IPS-20b (cell line): ENCODE data around the gene SLC17A4.

Experiments
- H3K27ac ChIP-seq: one replicate; pipeline ENCODE4 v1.5.1; 2013; ENCODE audit warnings: low read length
- H3K27me3 ChIP-seq: 2 replicates; pipeline ENCODE4 v1.6.1; 2013; ENCODE audit warnings: mild to moderate bottlenecking, low read length, inconsistent platforms; ENCODE audit not compliant: insufficient read depth
- H3K36me3 ChIP-seq: 2 replicates; pipeline ENCODE4 v1.6.1; 2013; ENCODE audit warnings: low read depth, mild to moderate bottlenecking, inconsistent platforms, low read length, moderate library complexity; ENCODE audit not compliant: insufficient read depth
- H3K4me1 ChIP-seq: 2 replicates; pipeline ENCODE4 v1.6.1; 2013; ENCODE audit warnings: mild to moderate bottlenecking, control low read depth, inconsistent platforms, low read length, moderate library complexity; ENCODE audit not compliant: insufficient read depth
- H3K4me3 ChIP-seq: 2 replicates; pipeline ENCODE4 v1.5.1; 2013; ENCODE audit warnings: mild to moderate bottlenecking, low read length, inconsistent platforms
- H3K9ac ChIP-seq: 2 replicates; pipeline ENCODE4 v1.6.1; 2013; ENCODE audit warnings: low read depth, mild to moderate bottlenecking, inconsistent platforms, low read length, moderate library complexity
- H3K9me3 ChIP-seq: 2 replicates; pipeline ENCODE4 v1.6.1; 2013; ENCODE audit warnings: mild to moderate bottlenecking, low read depth, low read length, inconsistent platforms; ENCODE audit not compliant: insufficient read depth

SLC17A4 gene, protein sequence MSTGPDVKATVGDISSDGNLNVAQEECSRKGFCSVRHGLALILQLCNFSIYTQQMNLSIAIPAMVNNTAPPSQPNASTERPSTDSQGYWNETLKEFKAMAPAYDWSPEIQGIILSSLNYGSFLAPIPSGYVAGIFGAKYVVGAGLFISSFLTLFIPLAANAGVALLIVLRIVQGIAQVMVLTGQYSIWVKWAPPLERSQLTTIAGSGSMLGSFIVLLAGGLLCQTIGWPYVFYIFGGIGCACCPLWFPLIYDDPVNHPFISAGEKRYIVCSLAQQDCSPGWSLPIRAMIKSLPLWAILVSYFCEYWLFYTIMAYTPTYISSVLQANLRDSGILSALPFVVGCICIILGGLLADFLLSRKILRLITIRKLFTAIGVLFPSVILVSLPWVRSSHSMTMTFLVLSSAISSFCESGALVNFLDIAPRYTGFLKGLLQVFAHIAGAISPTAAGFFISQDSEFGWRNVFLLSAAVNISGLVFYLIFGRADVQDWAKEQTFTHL

GRCh38 chr6:25754535-25754934 is at the start of gene SLC17A4:
Gene SLC17A4 (plus strand): TSS chr6:25754742. CDS start chr6:25761963, 7,221 bp downstream.
- no peaks in the 10 kb centered on the region for H3K4me1 ChIP-seq
- H3K27ac ChIP-seq = no peak within 1 kb of the TSS
- no peaks in the 10 kb centered on the region for H3K27me3 ChIP-seq
- H3K36me3 ChIP-seq = no peaks in the 10 kb centered on the region
- H3K9ac ChIP-seq = no peak within 1 kb of the TSS
- H3K9me3 ChIP-seq = no peaks in the 10 kb centered on the region
- H3K4me3 ChIP-seq = no peak within 1 kb of the TSS

DNA sequence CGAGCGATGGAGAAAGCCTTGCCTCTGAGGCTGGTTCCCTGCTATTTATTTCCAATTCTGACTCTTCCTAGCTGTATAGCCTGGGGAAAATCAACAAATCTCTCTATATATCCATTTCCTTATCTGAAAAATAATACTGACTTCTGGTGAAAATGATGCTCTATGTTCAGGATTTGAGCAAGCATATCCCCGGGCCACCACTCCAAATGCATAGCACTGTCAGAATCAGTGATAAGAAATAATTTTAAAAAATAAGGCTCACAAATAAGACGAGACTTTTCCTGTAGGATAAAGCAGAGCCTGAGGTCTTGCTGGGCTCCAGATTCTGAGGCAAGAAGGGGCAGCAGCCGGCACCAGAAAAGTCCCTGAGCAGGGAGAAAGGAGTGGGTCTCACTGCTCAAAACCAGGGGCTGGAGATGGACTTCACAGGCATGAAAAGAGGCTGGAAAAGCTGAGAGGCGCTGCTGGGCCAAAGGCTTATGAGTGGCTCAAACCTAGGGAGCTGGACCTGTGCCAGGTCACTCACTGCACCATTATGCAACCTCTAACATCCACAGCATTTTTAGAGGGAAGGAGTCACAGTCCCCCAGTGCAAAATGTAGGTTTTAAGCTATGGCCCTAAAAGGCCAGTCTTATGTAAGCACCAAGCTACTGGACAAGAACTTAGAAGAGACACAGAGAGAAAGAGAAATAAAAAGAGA is 48.1 kb upstream of the SLC17A4 start:
- H3K9ac ChIP-seq = no peak overlapping the region
- H3K27ac ChIP-seq = no peak overlapping the region
- H3K9me3 ChIP-seq = no peaks in the 10 kb centered on the region
- H3K4me1 ChIP-seq = no peaks in the 10 kb centered on the region
- H3K4me3 ChIP-seq = no peak overlapping the region
- H3K36me3 ChIP-seq = no peaks in the 10 kb centered on the region
- H3K27me3 ChIP-seq = no peaks in the 10 kb centered on the region

DNA sequence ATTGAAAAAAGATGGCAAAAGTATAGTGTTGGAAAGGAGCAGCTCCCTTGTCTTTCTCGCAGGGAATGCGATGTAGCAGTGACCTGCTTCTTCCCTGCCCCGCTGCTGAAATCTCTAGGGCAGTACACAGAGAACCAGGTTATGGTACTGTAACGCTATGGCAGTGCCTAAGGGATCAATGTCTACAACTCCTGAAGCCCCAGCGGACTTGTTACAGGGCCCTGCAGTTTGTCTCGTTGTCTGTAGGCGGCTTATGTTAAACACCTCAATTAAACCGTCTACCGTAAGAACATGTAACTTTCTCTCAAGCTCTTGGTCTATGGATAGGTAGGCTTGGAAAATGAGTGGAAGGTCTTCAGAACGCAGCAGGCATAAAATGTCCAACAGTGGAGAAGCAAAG is 44.8 kb upstream of the SLC17A4 start:
- Histone ChIP-seq H3K27me3 (no peaks in the 10 kb centered on the region), H3K4me3 (no peak overlapping the region), H3K36me3 (no peaks in the 10 kb centered on the region), H3K4me1 (no peaks in the 10 kb centered on the region), H3K9ac (no peak overlapping the region), H3K27ac (no peak overlapping the region), H3K9me3 (no peaks in the 10 kb centered on the region)

- Histone ChIP-seq H3K4me1 (no peaks in the 10 kb centered on the region), H3K27ac (no peak overlapping the region), H3K9ac (no peak overlapping the region), H3K27me3 (no peaks in the 10 kb centered on the region), H3K9me3 (no peaks in the 10 kb centered on the region), H3K36me3 (no peaks in the 10 kb centered on the region), H3K4me3 (no peak overlapping the region)
Measured at GRCh38 chr6:25710287-25710686, 44.3 kb upstream of the SLC17A4 start.

- Histone ChIP-seq H3K9me3 (no peaks in the 10 kb centered on the region), H3K36me3 (no peaks in the 10 kb centered on the region), H3K4me3 (no peak overlapping the region), H3K27me3 (no peaks in the 10 kb centered on the region), H3K4me1 (no peaks in the 10 kb centered on the region), H3K9ac (no peak overlapping the region), H3K27ac (no peak overlapping the region)
Measured at GRCh38 chr6:25713824-25714223, 40.7 kb upstream of the SLC17A4 start.

DNA sequence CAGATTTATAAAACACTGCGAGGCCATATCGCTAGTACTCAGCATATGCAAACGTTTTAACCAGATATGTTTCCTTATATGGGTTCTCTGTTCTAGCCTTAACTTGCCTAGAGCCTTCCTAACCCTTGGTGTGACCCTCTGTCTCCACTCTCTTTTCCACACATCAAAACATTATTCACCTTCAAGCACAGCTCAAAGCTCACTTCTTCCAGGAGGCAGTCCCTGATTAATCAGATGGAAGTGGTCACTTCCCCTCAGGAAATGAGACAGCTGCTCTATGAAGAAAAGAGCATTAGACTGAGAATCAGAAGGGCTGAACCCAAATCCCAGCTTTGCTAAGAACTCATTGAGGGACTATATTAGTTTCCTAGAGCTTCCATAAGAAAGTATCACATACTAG is 39.8 kb upstream of the SLC17A4 start:
- Histone ChIP-seq H3K27me3 (no peaks in the 10 kb centered on the region), H3K4me3 (no peak overlapping the region), H3K27ac (no peak overlapping the region), H3K9ac (no peak overlapping the region), H3K9me3 (no peaks in the 10 kb centered on the region), H3K4me1 (no peaks in the 10 kb centered on the region), H3K36me3 (no peaks in the 10 kb centered on the region)

GRCh38 chr6:25715794-25716193 is 38.7 kb upstream of the SLC17A4 start:
- Histone ChIP-seq H3K9me3 (no peaks in the 10 kb centered on the region), H3K27ac (no peak overlapping the region), H3K4me3 (no peak overlapping the region), H3K36me3 (no peaks in the 10 kb centered on the region), H3K9ac (no peak overlapping the region), H3K4me1 (no peaks in the 10 kb centered on the region), H3K27me3 (no peaks in the 10 kb centered on the region)

DNA sequence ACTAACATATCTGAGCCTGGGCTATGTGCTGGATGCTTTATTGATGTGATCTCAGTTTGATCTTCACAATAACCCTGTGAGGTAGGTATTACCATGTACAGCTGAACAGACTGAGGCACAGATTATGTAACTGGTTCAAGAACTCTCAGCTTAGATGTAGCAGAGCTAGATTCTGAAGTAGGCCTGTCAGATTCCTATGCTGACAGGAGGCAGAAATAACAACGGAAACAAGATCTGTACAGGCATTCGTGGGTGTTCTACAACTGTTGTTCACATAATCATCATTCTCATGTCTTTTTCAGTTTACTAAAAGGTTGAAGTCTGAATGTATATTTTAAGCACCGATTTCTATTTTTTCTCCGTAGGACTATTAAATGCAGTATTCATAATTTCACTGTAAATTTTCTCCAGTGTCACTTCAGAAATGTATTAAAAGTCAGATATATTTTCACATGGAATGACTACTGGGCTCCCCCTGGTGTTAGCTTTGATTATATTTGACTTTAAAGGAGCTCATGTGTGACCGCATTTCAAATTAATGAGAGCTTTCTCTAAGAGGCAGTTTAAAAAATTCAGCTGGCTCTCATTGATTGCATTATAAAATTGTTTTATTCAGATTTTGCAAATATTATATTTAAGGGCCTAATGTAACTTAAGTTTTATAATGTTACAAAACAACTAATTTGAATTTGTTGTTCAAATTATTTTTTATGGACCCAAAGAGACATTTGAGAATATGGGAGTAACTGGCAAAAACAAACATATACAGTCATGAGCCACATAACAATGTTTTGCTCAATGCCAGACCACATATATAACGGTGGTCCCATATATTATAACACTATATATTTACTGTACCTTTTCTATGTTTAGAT is 36.4 kb upstream of the SLC17A4 start:
- Histone ChIP-seq H3K4me1 (no peaks in the 10 kb centered on the region), H3K9me3 (no peaks in the 10 kb centered on the region), H3K36me3 (no peaks in the 10 kb centered on the region), H3K4me3 (no peak overlapping the region), H3K9ac (no peak overlapping the region), H3K27me3 (no peaks in the 10 kb centered on the region), H3K27ac (no peak overlapping the region)

GRCh38 chr6:25726122-25726911 is 28.2 kb upstream of the SLC17A4 start:
- Histone ChIP-seq H3K4me3 (no peak overlapping the region), H3K9ac (no peak overlapping the region), H3K36me3 (no peaks in the 10 kb centered on the region), H3K4me1 (no peaks in the 10 kb centered on the region), H3K9me3 (no peaks in the 10 kb centered on the region), H3K27me3 (no peaks in the 10 kb centered on the region), H3K27ac (no peak overlapping the region)

GRCh38 chr6:25727028-25727427 is 27.5 kb upstream of the SLC17A4 start:
- Histone ChIP-seq H3K9ac (no peak overlapping the region), H3K4me1 (no peaks in the 10 kb centered on the region)

GRCh38 chr6:25730907-25731306 is 23.6 kb upstream of the SLC17A4 start:
- no peaks in the 10 kb centered on the region for H3K36me3 ChIP-seq
- no peak overlapping the region for H3K27ac ChIP-seq
- no peaks in the 10 kb centered on the region for H3K4me1 ChIP-seq
- no peaks in the 10 kb centered on the region for H3K9me3 ChIP-seq
- H3K27me3 ChIP-seq = no peaks in the 10 kb centered on the region
- no peak overlapping the region for H3K4me3 ChIP-seq
- no peak overlapping the region for H3K9ac ChIP-seq

More at GRCh38 chr6:25727028-25727427, 27.5 kb upstream of the SLC17A4 start:
- Histone ChIP-seq H3K4me3 (no peak overlapping the region), H3K27ac (no peak overlapping the region), H3K27me3 (no peaks in the 10 kb centered on the region), H3K9me3 (no peaks in the 10 kb centered on the region), H3K36me3 (no peaks in the 10 kb centered on the region)
